ENCODE results near the gene ZFYVE28. TPM values are rescaled to one million over a fixed set of nuclear protein-coding genes. Genes with fewer than 3 reads are reported as not detected.

The ZFYVE28 gene
- total RNA-seq, 1 donor from 2014 or later = 3.3 TPM

- Mint-ChIP-seq H3K9me3 (ENCODE audit: low read depth) (peaks cover 11% of the 10 kb centered on the region), H3K4me1 (ENCODE audit: low read depth) (peaks cover 17% of the 10 kb centered on the region), H3K4me3 (ENCODE audit: unreplicated experiment) (no peak overlapping the region), H3K27ac (ENCODE audit: unreplicated experiment) (peak overlapping the region; percentile 17), H3K27me3 (ENCODE audit: low read depth) (no peaks in the 10 kb centered on the region), H3K36me3 (ENCODE audit: low read depth) (peaks cover 3% of the 10 kb centered on the region)
- DNase-seq (ENCODE audit: low spot score) = no peak
- TF ChIP-seq, protein P1, sequence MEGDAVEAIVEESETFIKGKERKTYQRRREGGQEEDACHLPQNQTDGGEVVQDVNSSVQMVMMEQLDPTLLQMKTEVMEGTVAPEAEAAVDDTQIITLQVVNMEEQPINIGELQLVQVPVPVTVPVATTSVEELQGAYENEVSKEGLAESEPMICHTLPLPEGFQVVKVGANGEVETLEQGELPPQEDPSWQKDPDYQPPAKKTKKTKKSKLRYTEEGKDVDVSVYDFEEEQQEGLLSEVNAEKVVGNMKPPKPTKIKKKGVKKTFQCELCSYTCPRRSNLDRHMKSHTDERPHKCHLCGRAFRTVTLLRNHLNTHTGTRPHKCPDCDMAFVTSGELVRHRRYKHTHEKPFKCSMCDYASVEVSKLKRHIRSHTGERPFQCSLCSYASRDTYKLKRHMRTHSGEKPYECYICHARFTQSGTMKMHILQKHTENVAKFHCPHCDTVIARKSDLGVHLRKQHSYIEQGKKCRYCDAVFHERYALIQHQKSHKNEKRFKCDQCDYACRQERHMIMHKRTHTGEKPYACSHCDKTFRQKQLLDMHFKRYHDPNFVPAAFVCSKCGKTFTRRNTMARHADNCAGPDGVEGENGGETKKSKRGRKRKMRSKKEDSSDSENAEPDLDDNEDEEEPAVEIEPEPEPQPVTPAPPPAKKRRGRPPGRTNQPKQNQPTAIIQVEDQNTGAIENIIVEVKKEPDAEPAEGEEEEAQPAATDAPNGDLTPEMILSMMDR (IDR thresholded peaks at IDR 0.05) = no peak
These were observed 86.8 kb downstream of the ZFYVE28 start for GRCh38 chr4:2331519-2332200.

DNA sequence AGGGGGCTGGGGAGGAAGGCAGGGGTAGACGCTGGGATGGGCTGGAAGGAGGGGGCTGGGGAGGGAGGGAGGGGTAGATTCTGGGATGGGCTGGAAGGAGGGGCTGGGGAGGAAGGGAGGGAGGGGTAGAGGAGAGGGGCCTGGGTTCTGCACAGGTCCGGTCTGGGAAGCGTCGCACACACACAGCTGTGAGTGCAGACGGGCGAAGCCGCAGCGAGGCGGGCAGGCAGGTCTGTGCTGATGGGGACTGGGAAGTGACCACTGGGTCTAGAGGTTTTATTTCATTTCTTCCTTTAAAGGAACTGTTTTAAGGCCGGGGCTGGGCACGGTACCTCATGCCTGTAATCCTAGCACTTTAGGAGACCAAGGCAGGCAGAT is 87.4 kb downstream of the ZFYVE28 start:
- peaks cover 7% of the 10 kb centered on the region for H3K36me3 Mint-ChIP-seq (ENCODE audit: low read depth)
- no peaks in the 10 kb centered on the region for H3K27me3 Mint-ChIP-seq (ENCODE audit: low read depth)
- H3K4me3 Mint-ChIP-seq (ENCODE audit: unreplicated experiment) = no peak overlapping the region
- no peak for DNase-seq (ENCODE audit: low spot score)
- H3K4me1 Mint-ChIP-seq (ENCODE audit: low read depth) = peaks cover 17% of the 10 kb centered on the region
- H3K27ac Mint-ChIP-seq (ENCODE audit: unreplicated experiment) = peak overlapping the region; percentile 88
- peaks cover 18% of the 10 kb centered on the region for H3K9me3 Mint-ChIP-seq (ENCODE audit: low read depth)
- TF ChIP-seq, protein P1 (IDR thresholded peaks at IDR 0.05) = no peak

DNA sequence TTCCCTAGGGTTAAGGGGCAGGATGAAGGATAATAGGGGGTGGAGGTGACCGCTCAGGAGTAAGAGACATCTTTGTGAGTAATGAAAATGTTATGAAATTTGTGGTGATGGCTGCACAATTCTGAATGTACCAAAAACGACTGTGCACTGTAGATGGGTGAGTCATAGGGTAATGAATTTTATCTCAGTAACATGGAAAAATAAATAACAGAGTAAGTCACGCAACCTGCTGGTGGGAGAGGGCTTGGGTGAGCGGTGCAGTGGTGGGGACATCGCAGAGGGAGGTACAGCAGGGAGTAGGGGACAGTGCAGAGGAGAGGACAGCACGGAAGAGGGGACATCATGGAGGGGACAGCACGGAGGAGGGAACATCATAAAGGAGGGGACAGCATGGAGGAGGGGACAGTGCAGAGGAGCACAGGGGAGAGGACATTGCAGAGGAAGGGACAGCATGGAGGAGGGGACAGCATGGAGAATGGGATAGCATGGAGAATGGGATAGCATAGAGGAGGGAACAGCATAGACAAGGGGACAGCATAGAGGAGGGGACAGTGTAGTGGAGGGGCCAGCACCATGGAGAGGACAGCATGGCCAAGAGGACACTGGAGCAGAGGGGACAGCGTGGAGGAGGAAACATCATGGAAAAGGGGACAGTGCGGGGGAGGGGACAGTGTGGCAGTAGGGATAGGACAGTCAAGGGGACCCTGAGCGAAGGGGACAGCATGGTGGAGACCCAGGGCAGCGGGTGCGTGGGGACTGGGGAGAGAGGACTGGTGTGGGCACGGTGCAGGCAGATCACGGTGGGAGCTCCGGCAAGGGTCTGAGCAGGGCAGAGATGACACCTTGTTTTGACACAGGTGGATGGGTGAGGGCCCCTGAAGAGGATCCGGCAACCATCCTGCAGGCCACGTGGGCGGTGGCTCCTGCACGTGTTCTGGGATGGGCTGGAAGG is 88.1 kb downstream of the ZFYVE28 start:
- Mint-ChIP-seq H3K4me3 (ENCODE audit: unreplicated experiment) (no peak overlapping the region), H3K4me1 (ENCODE audit: low read depth) (peaks cover 17% of the 10 kb centered on the region), H3K9me3 (ENCODE audit: low read depth) (peaks cover 21% of the 10 kb centered on the region), H3K27me3 (ENCODE audit: low read depth) (no peaks in the 10 kb centered on the region), H3K27ac (ENCODE audit: unreplicated experiment) (peak overlapping the region; percentile 88), H3K36me3 (ENCODE audit: low read depth) (peaks cover 7% of the 10 kb centered on the region)
- DNase-seq (ENCODE audit: low spot score) = no peak
- TF ChIP-seq, protein P1 (IDR thresholded peaks at IDR 0.05) = peak; percentile 23

GRCh38 chr4:2327579-2327978 is 90.9 kb downstream of the ZFYVE28 start:
- TF ChIP-seq, protein P1 (IDR thresholded peaks at IDR 0.05) = no peak
- Mint-ChIP-seq H3K36me3 (ENCODE audit: low read depth) (peaks cover 7% of the 10 kb centered on the region), H3K4me1 (ENCODE audit: low read depth) (peaks cover 24% of the 10 kb centered on the region), H3K4me3 (ENCODE audit: unreplicated experiment) (no peak overlapping the region), H3K27me3 (ENCODE audit: low read depth) (no peaks in the 10 kb centered on the region), H3K27ac (ENCODE audit: unreplicated experiment) (no peak overlapping the region), H3K9me3 (ENCODE audit: low read depth) (peaks cover 24% of the 10 kb centered on the region)
- DNase-seq (ENCODE audit: low spot score) = no peak

DNA sequence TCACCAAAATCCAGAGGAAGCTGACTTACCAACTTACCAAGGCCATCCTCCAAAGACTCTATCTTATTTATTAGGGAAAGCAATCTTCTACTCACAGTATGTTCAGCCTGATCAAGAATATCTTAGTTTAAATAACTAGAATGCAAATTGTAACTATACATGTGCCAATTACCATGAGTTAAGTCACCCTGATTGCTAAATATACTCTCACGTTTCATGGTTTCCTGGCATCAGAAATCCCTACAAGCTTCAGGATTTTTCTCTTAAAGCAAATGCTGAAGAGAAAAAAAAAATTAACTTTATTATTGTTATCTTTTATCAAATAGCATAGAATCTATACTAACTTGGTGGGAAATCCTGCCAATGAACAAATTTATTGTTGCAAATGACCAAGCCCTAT is 93.6 kb downstream of the ZFYVE28 start:
- Mint-ChIP-seq H3K4me1 (ENCODE audit: low read depth) (peaks cover 19% of the 10 kb centered on the region), H3K36me3 (ENCODE audit: low read depth) (peaks cover 7% of the 10 kb centered on the region), H3K9me3 (ENCODE audit: low read depth) (peaks cover 24% of the 10 kb centered on the region), H3K4me3 (ENCODE audit: unreplicated experiment) (no peak overlapping the region), H3K27me3 (ENCODE audit: low read depth) (no peaks in the 10 kb centered on the region), H3K27ac (ENCODE audit: unreplicated experiment) (no peak overlapping the region)
- TF ChIP-seq, protein P1 (IDR thresholded peaks at IDR 0.05) = no peak
- DNase-seq (ENCODE audit: low spot score) = no peak
